MM.1S (cell line): Measurements from ENCODE around the gene OR52K2.

ENCODE experiments used
- DNase-seq: peaks from one replicate; pipeline ENCODE4 v3.0.0-alpha.2; 2015
- H2AFZ ChIP-seq: fragments of 300-600 bp; sonication (generic); 2 replicates; pipeline ENCODE4 v1.6.0; 2016; ENCODE audit warnings: antibody characterized with exemption, low read length
- H3F3A ChIP-seq: fragments of 300-600 bp; sonication (generic); 2 replicates; pipeline ENCODE4 v1.6.1; 2016; ENCODE audit warnings: mild to moderate bottlenecking, antibody characterized with exemption, low read length, moderate library complexity, mixed read lengths; ENCODE audit not compliant: insufficient read depth
- H3K27ac ChIP-seq: fragments of 300-600 bp; sonication (generic); 2 replicates; pipeline ENCODE4 v1.5.1; 2016; ENCODE audit warnings: mild to moderate bottlenecking, low read length
- H3K27me3 ChIP-seq: fragments of 300-600 bp; sonication (generic); replicated peaks from 2 replicates; pipeline ENCODE4 v1.6.0; 2016; ENCODE audit warnings: low read length; ENCODE audit not compliant: insufficient read depth
- H3K36me3 ChIP-seq: fragments of 300-600 bp; sonication (generic); replicated peaks from 2 replicates; pipeline ENCODE4 v1.6.1; 2016; ENCODE audit warnings: mild to moderate bottlenecking, low read length, mixed read lengths; ENCODE audit not compliant: insufficient read depth
- H3K4me1 ChIP-seq: fragments of 300-600 bp; sonication (generic); 2 replicates; pipeline ENCODE4 v1.6.1; 2016; ENCODE audit warnings: low read length, mixed read lengths
- H3K4me2 ChIP-seq: fragments of 300-600 bp; sonication (generic); 2 replicates; pipeline ENCODE4 v1.6.0; 2016; ENCODE audit warnings: low read depth, low read length
- H3K4me3 ChIP-seq: fragments of 300-600 bp; sonication (generic); 2 replicates; pipeline ENCODE4 v1.5.1; 2016; ENCODE audit warnings: low read length, mixed read lengths
- H3K79me2 ChIP-seq: fragments of 300-600 bp; sonication (generic); 2 replicates; pipeline ENCODE4 v1.6.1; 2016; ENCODE audit warnings: mixed run types, low read length, mixed read lengths
- H3K9ac ChIP-seq: fragments of 300-600 bp; sonication (generic); 2 replicates; pipeline ENCODE4 v1.6.1; 2016; ENCODE audit warnings: low read length, mixed read lengths
- H3K9me2 ChIP-seq: fragments of 300-600 bp; sonication (generic); replicated peaks from 2 replicates; pipeline ENCODE4 v1.6.1; 2016; ENCODE audit warnings: mild to moderate bottlenecking, low read length, mixed read lengths; ENCODE audit not compliant: insufficient read depth
- H3K9me3 ChIP-seq: fragments of 300-600 bp; sonication (generic); replicated peaks from 2 replicates; pipeline ENCODE4 v1.6.1; 2016; ENCODE audit warnings: mild to moderate bottlenecking, low read length, mixed read lengths; ENCODE audit not compliant: insufficient read depth
- H4K20me1 ChIP-seq: fragments of 300-600 bp; sonication (generic); 2 replicates; pipeline ENCODE4 v1.6.1; 2016; ENCODE audit warnings: mild to moderate bottlenecking, low read length, moderate library complexity, mixed read lengths; ENCODE audit not compliant: insufficient read depth
- EZH2 ChIP-seq: fragments of 300-600 bp; sonication (generic); optimal IDR thresholded peaks from 2 replicates; pipeline ENCODE3; 2017; ENCODE audit warnings: low read depth, mild to moderate bottlenecking, antibody characterized with exemption, low read length, mixed read lengths
- EZH2phosphoT487 ChIP-seq: fragments of 300-600 bp; sonication (generic); IDR thresholded peaks from 2 replicates; pipeline ENCODE4 v1.6.1; 2018; ENCODE audit warnings: antibody characterized with exemption, low read length
- TF ChIP-seq, protein P1 (sequence below): fragments of 300-600 bp; sonication (generic); IDR thresholded peaks from 2 replicates; pipeline ENCODE4 v1.5.1; 2016; ENCODE audit warnings: antibody characterized with exemption, low read length, mixed read lengths

Gene OR52K2

DNA sequence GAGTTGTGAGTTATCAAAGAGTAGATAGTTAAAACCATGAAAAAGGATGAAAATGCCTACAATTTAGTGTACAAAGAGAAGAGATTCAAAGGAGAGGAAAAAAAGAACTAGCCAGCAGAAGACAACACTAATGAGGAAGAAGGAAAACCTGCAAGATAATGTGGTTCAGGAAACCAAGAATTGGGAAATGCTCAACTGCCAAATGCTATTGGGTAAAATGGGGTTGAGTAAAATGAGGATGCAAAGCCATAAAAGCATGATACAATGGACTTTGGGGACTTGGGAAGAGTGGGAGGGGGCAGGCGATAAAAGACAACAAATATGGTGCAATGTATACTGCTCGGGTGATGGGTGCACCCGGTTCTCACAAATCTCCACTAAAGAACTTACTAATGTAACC is 7.6 kb upstream of the OR52K2 start:
- Histone ChIP-seq H3F3A (no peaks in the 10 kb centered on the region), H2AFZ (no peak overlapping the region), H4K20me1 (no peaks in the 10 kb centered on the region), H3K4me3 (no peak overlapping the region), H3K27me3 (no peaks in the 10 kb centered on the region), H3K79me2 (no peaks in the 10 kb centered on the region), H3K27ac (no peak overlapping the region), H3K9ac (no peak overlapping the region), H3K4me1 (no peaks in the 10 kb centered on the region), H3K4me2 (no peak overlapping the region), H3K9me2 (no peaks in the 10 kb centered on the region), H3K36me3 (no peaks in the 10 kb centered on the region), H3K9me3 (no peaks in the 10 kb centered on the region)
- no peak for DNase-seq
- TF ChIP-seq, protein P1, sequence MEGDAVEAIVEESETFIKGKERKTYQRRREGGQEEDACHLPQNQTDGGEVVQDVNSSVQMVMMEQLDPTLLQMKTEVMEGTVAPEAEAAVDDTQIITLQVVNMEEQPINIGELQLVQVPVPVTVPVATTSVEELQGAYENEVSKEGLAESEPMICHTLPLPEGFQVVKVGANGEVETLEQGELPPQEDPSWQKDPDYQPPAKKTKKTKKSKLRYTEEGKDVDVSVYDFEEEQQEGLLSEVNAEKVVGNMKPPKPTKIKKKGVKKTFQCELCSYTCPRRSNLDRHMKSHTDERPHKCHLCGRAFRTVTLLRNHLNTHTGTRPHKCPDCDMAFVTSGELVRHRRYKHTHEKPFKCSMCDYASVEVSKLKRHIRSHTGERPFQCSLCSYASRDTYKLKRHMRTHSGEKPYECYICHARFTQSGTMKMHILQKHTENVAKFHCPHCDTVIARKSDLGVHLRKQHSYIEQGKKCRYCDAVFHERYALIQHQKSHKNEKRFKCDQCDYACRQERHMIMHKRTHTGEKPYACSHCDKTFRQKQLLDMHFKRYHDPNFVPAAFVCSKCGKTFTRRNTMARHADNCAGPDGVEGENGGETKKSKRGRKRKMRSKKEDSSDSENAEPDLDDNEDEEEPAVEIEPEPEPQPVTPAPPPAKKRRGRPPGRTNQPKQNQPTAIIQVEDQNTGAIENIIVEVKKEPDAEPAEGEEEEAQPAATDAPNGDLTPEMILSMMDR = no peak
- TF ChIP-seq EZH2phosphoT487 (no peak), EZH2 (no peak)

DNA sequence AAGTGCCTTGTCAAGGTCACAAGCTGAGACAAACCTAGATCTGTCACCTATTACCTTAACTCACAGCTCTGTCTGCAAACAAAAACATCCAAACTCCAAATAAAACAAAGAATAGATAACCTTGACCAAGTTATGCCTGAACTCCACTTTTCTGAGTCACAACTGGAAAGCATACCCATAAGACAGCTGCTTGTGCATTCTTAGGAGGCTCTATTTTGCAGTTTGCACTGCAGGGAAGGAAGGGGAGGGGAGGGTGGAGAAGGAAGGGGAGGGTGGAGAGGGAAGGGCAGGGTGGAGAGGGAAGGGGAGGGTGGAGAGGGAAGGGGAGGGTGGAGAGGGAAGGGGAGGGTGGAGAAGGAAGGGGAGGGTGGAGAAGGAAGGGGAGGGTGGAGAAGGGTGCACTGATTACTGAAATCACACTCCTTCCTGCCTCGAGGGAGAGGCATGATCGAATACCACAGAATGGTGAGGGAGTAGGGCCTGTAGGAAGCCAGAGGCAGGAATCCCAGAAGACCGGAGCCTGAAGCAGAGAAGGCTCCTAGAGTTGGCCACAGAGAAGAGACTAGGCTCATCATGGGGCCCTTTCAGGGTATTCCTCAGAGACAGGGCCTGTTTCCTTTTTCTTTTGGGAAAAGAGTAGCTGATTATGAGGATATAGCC is 5.7 kb upstream of the OR52K2 start:
- Histone ChIP-seq H3K4me1 (no peaks in the 10 kb centered on the region), H3K9me2 (no peaks in the 10 kb centered on the region), H2AFZ (no peak overlapping the region), H3K9me3 (no peaks in the 10 kb centered on the region), H3K4me2 (no peak overlapping the region), H3F3A (no peaks in the 10 kb centered on the region), H3K27ac (no peak overlapping the region), H3K36me3 (no peaks in the 10 kb centered on the region), H3K9ac (no peak overlapping the region), H3K27me3 (no peaks in the 10 kb centered on the region), H4K20me1 (no peaks in the 10 kb centered on the region), H3K79me2 (no peaks in the 10 kb centered on the region), H3K4me3 (no peak overlapping the region)
- no peak for DNase-seq
- TF ChIP-seq, protein P1 = no peak
- no peak for TF ChIP-seq EZH2
- no peak for TF ChIP-seq EZH2phosphoT487

DNA sequence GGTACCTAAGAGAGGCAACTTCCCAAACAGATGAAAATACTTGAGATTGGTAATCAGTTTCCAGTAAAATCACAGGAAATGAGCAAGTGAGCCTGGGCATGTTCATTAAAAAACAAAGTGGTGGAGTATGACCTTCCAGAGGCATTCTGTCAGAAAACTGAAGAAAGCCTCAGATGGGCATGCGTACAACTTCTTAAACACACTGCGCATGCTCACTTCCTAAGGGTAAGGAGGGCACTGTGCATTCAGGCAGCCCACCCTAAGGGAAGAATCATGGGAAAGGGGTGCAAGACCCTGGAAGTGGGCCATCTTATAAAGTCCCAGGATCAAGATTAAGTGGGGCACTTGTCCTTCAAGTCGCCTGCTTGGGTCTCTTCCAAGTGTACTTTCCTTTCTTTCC is 4.0 kb downstream of the OR52K2 start:
- no peak overlapping the region for H3K27ac ChIP-seq
- H2AFZ ChIP-seq = no peak overlapping the region
- no peak for DNase-seq
- no peaks in the 10 kb centered on the region for H3F3A ChIP-seq
- no peak overlapping the region for H3K4me3 ChIP-seq
- no peak for TF ChIP-seq EZH2
- TF ChIP-seq, protein P1 = no peak
- no peak for TF ChIP-seq EZH2phosphoT487
- no peaks in the 10 kb centered on the region for H3K27me3 ChIP-seq
- no peaks in the 10 kb centered on the region for H3K9me2 ChIP-seq
- no peak overlapping the region for H3K4me2 ChIP-seq
- H4K20me1 ChIP-seq = no peaks in the 10 kb centered on the region
- H3K36me3 ChIP-seq = no peaks in the 10 kb centered on the region
- H3K9me3 ChIP-seq = no peaks in the 10 kb centered on the region
- H3K4me1 ChIP-seq = no peaks in the 10 kb centered on the region
- no peaks in the 10 kb centered on the region for H3K79me2 ChIP-seq
- H3K9ac ChIP-seq = no peak overlapping the region
